ENCODE data around the gene METTL16. TPM values are rescaled to one million over a fixed set of nuclear protein-coding genes. Genes with fewer than 3 reads are reported as not detected.
"Not testable (repeated sequence)": the region's sequence is repeated elsewhere in the genome, so short reads cannot be mapped to it uniquely, and the experiment has no call there.

Gene METTL16
- total RNA-seq, 1 experiment from 2014 or later = 54.1 TPM

- ChIA-PET POLR2A (no interaction called here), CTCF (no interaction called here)
- no peaks in the 10 kb centered on the region for H3K27me3 Mint-ChIP-seq (ENCODE audit: low read depth)
- peaks cover 13% of the 10 kb centered on the region for H3K4me1 Mint-ChIP-seq
- no peak for DNase-seq (ENCODE audit: low spot score)
- no peaks in the 10 kb centered on the region for H3K9me3 Mint-ChIP-seq
- H3K4me3 Mint-ChIP-seq = no peak overlapping the region
- H3K27ac Mint-ChIP-seq = no peak overlapping the region
- no peaks in the 10 kb centered on the region for H3K36me3 Mint-ChIP-seq
- TF ChIP-seq CREM (CRISPR knock-in tag; IDR thresholded peaks at IDR 0.05) (no peak), ZNF121 (CRISPR knock-in tag; IDR thresholded peaks at IDR 0.05) (peak; percentile 79; the same call in 1 of the 2 replicates)
- no peak; the same call in 1 of the 2 replicates for ATAC-seq
Observed at GRCh38 chr17:2549392-2550211, 37.9 kb upstream of the METTL16 start.

- CTCF ChIA-PET = interaction anchor here (0.9 to 1.4 kb wide), 4 partner anchors 10 to 1135 kb away, joined by 3 to 4 read pairs (median 4); no protein-coding TSS in a partner anchor
- not testable (repeated sequence) for ATAC-seq
Observed at GRCh38 chr17:2548026-2548425, 36.3 kb upstream of the METTL16 start.

GRCh38 chr17:2547176-2547575 lies 35.5 kb upstream of the METTL16 start:
- Mint-ChIP-seq H3K36me3 (no peaks in the 10 kb centered on the region), H3K27me3 (ENCODE audit: low read depth) (no peaks in the 10 kb centered on the region), H3K4me1 (peaks cover 9% of the 10 kb centered on the region), H3K4me3 (no peak overlapping the region), H3K9me3 (no peaks in the 10 kb centered on the region), H3K27ac (no peak overlapping the region)
- ATAC-seq (no peak), DNase-seq (ENCODE audit: low spot score) (no peak)
- ChIA-PET CTCF (interaction anchor here (0.6 to 1.5 kb wide), 3 partner anchors 23 to 194 kb away, joined by 3 to 4 read pairs (median 3); no protein-coding TSS in a partner anchor), POLR2A (no interaction called here)
- TF ChIP-seq, protein P1, sequence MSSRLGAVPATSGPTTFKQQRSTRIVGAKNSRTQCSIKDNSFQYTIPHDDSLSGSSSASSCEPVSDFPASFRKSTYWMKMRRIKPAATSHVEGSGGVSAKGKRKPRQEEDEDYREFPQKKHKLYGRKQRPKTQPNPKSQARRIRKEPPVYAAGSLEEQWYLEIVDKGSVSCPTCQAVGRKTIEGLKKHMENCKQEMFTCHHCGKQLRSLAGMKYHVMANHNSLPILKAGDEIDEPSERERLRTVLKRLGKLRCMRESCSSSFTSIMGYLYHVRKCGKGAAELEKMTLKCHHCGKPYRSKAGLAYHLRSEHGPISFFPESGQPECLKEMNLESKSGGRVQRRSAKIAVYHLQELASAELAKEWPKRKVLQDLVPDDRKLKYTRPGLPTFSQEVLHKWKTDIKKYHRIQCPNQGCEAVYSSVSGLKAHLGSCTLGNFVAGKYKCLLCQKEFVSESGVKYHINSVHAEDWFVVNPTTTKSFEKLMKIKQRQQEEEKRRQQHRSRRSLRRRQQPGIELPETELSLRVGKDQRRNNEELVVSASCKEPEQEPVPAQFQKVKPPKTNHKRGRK (CRISPR knock-in tag; IDR thresholded peaks at IDR 0.05; ENCODE audit: borderline replicate concordance) = no peak
- TF ChIP-seq ESRRA (CRISPR knock-in tag; IDR thresholded peaks at IDR 0.05; ENCODE audit: borderline replicate concordance) (no peak), FOXK1 (CRISPR knock-in tag; IDR thresholded peaks at IDR 0.05) (no peak), SMAD3 (CRISPR knock-in tag; IDR thresholded peaks at IDR 0.05; ENCODE audit: borderline replicate concordance) (no peak), GTF2I (CRISPR knock-in tag; conservative IDR thresholded peaks at IDR 0.05) (no peak), ZNF396 (CRISPR knock-in tag; IDR thresholded peaks at IDR 0.05; ENCODE audit: borderline replicate concordance) (no peak), MLX (CRISPR knock-in tag; IDR thresholded peaks at IDR 0.05) (no peak), CBFB (CRISPR knock-in tag; IDR thresholded peaks at IDR 0.05; ENCODE audit: low read depth) (no peak), SMAD4 (CRISPR knock-in tag; IDR thresholded peaks at IDR 0.05) (no peak), TCF7 (CRISPR knock-in tag; IDR thresholded peaks at IDR 0.05; ENCODE audit: low read depth) (no peak)
- TF ChIP-seq, protein P2, sequence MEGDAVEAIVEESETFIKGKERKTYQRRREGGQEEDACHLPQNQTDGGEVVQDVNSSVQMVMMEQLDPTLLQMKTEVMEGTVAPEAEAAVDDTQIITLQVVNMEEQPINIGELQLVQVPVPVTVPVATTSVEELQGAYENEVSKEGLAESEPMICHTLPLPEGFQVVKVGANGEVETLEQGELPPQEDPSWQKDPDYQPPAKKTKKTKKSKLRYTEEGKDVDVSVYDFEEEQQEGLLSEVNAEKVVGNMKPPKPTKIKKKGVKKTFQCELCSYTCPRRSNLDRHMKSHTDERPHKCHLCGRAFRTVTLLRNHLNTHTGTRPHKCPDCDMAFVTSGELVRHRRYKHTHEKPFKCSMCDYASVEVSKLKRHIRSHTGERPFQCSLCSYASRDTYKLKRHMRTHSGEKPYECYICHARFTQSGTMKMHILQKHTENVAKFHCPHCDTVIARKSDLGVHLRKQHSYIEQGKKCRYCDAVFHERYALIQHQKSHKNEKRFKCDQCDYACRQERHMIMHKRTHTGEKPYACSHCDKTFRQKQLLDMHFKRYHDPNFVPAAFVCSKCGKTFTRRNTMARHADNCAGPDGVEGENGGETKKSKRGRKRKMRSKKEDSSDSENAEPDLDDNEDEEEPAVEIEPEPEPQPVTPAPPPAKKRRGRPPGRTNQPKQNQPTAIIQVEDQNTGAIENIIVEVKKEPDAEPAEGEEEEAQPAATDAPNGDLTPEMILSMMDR (IDR thresholded peaks at IDR 0.05) = no peak
- TF ChIP-seq, protein P3, sequence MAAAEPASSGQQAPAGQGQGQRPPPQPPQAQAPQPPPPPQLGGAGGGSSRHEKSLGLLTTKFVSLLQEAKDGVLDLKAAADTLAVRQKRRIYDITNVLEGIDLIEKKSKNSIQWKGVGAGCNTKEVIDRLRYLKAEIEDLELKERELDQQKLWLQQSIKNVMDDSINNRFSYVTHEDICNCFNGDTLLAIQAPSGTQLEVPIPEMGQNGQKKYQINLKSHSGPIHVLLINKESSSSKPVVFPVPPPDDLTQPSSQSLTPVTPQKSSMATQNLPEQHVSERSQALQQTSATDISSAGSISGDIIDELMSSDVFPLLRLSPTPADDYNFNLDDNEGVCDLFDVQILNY (CRISPR knock-in tag; IDR thresholded peaks at IDR 0.05) = no peak
- TF ChIP-seq, protein P4, sequence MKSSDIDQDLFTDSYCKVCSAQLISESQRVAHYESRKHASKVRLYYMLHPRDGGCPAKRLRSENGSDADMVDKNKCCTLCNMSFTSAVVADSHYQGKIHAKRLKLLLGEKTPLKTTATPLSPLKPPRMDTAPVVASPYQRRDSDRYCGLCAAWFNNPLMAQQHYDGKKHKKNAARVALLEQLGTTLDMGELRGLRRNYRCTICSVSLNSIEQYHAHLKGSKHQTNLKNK (CRISPR knock-in tag; IDR thresholded peaks at IDR 0.05) = no peak
- TF ChIP-seq, protein P5, sequence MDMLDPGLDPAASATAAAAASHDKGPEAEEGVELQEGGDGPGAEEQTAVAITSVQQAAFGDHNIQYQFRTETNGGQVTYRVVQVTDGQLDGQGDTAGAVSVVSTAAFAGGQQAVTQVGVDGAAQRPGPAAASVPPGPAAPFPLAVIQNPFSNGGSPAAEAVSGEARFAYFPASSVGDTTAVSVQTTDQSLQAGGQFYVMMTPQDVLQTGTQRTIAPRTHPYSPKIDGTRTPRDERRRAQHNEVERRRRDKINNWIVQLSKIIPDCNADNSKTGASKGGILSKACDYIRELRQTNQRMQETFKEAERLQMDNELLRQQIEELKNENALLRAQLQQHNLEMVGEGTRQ (CRISPR knock-in tag; IDR thresholded peaks at IDR 0.05) = no peak

More at GRCh38 chr17:2548026-2548425, 36.3 kb upstream of the METTL16 start:
- POLR2A ChIA-PET; H3K27me3 Mint-ChIP-seq (ENCODE audit: low read depth); H3K4me3 Mint-ChIP-seq; DNase-seq (ENCODE audit: low spot score); H3K9me3 Mint-ChIP-seq; H3K36me3 Mint-ChIP-seq: not testable (repeated sequence)
- Mint-ChIP-seq H3K27ac (peak overlapping the region; percentile 63; the same call in 1 of the 2 replicates), H3K4me1 (peaks cover 13% of the 10 kb centered on the region)
